Bronchial smooth muscle cell (primary cell): ENCODE results near the gene ABHD17C. TPM values are rescaled to one million over a fixed set of nuclear protein-coding genes. Genes with fewer than 3 reads are reported as not detected.

Experiments used
- total RNA-seq: library from RNA; depleted of rRNA; stranded (reverse); fragments of >200 nt; gene quantifications from 2 replicates; pipeline ENCODE4 v1.2.1, GENCODE V29; 2014

Gene ABHD17C
- 4.3 and 10.7 TPM in 2 replicates for total RNA-seq

DNA sequence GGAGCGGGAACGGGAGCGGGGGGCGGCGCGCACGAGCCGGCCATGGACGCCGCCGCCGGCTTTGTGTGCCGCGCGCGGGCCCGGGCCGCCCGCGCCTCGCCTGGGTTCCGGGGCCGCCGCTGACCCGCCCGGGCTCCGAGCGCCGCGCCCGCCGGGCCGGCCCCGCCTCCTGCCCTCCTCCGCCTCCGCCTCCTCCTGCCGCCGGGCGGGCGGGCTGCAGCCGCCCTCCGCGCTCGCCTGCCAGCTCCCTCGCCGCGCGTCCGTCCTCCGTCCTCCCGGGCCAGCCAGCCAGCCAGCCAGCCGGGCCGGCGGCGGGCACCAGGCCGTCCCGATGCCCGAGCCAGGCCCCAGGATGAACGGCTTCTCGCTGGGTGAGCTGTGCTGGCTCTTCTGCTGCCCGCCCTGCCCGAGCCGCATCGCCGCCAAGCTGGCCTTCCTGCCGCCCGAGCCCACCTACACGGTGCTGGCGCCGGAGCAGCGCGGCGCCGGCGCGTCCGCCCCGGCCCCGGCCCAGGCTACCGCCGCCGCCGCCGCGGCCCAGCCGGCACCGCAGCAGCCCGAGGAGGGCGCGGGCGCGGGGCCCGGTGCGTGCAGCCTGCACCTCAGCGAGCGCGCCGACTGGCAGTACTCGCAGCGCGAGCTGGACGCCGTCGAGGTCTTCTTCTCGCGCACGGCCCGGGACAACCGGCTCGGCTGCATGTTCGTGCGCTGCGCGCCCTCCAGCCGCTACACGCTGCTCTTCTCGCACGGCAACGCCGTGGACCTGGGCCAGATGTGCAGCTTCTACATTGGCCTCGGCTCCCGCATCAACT, at the start of gene ABHD17C:
TSS of gene ABHD17C (plus strand) at position 212 of the 812 bp plus-strand sequence. CDS start at position 332, 120 bp downstream.

DNA sequence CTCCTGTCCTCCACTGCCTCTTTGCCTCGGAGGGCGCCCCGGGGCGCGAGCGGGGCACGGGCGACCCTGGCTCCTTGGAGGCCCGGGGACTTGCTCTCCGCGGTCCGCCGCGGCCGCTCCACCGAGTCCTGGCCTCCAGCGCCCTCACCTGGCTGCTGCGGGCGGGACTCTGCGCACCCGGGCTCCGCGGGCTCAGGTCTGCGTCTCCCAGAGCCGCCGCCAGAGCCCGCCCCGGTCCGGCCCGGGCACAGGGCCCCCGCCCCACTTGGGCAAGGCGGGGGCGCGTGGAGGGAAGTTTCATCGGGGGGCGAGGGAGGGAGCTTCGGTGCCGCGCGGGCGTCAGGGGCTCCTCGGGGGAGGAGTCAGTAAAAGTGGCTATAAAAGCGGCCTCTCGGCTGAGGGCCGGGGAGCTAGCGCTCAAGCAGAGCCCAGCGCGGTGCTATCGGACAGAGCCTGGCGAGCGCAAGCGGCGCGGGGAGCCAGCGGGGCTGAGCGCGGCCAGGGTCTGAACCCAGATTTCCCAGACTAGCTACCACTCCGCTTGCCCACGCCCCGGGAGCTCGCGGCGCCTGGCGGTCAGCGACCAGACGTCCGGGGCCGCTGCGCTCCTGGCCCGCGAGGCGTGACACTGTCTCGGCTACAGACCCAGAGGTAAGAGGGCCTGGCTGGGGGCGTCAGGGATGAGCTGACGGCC, 84.0 kb downstream of the ABHD17C start, which contains the start of gene CEMIP:
TSS of gene CEMIP (plus strand) at position 407 of the 694 bp plus-strand sequence. CDS start 94,510 bp downstream, outside the sequence.

Other genes starting within 250 kb of the ABHD17C start
- 27.4 and 78.4 TPM in 2 replicates for gene CEMIP, start 84.1 kb downstream of the ABHD17C start, total RNA-seq